CD4-positive, alpha-beta T cell treated with Interleukin-4 for 4 hours (primary cell): ENCODE measurements around the gene NDUFB6.
"Not testable (repeated sequence)": the region's sequence is repeated elsewhere in the genome, so short reads cannot be mapped to it uniquely, and the experiment has no call there.

Experiments used
- DNase-seq: peaks from one replicate; pipeline ENCODE4 v3.0.0-alpha.2; 2020

NDUFB6 gene

DNA sequence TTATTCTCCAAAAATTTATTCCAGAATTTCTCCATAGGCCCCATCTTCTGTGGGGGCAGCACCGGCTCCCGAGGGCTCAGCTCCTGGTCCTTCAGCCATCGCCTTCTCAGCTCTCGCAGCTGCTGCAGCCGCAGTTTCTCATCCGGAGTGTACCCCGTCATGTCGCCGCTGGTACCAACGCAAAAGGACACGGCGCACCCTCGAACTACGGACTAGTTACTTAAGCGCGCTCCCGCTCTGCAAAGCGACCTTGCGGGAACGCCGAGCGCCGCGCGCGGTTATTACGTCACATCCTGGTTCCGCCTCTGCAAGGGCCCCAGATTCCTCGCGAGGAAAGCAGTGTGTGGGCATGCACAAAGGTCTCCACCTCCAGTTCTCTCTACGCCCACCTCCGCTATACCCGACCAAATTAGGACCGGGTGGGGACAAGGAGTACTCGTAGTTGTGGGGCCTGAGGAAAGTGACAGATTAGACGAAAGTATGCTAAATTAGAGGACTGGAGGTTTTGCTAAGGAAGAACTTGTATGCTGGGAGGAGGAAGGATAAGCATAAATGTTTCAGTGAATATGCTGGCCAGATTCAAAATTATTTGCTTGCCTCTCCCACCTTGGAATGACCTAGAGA is at the start of gene NDUFB6:
Gene NDUFB6 (minus strand): TSS at position 260 of the 624 bp plus-strand sequence. CDS start 99 bp downstream, at position 161.
- peak; percentile 96 for DNase-seq

- no peak for DNase-seq
These were observed 45.3 kb upstream of the NDUFB6 start for GRCh38 chr9:32618261-32618660.

- no peak for DNase-seq
These were observed 33.9 kb upstream of the NDUFB6 start for GRCh38 chr9:32606811-32607210.

- DNase-seq, result no peak
These were observed 31.2 kb upstream of the NDUFB6 start for GRCh38 chr9:32603914-32604852.

DNA sequence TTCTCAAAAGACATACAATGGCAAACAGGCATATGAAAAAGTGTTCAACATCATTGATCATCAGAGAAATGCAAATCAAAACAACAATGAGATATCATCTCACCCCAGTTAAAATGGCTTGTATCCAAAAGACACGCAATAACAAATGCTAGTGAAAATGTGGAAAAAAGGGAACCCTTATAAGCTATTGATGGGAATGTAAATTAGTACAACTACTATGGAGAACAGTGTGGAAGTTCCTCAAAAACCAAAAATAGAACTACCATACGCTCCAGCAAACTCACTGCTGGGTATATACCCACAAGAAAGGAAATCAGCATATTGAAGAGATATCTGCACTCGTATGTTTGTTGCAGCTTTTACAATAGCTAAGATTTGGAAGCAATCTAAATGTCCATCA is 26.1 kb upstream of the NDUFB6 start:
- not testable (repeated sequence) for DNase-seq

DNA sequence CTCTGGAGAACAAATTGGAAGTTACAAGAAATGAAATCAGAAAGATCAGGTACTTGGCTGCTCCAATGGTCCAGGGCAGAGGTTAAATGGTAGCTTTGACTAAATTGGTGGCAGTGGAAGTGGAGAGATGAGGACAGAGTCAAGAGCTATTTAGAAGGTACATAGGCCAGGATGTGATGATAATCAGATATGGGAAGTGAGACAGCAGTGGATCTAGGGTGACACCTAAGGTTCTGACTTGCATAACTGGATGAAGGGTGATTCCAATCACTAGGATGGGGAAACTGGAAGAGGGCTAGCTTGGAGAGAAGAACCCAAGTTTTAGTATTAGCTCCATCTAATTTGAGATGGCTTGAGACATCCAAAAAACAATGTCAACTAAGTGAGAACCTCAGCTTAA is 24.0 kb upstream of the NDUFB6 start:
- DNase-seq, result no peak

- DNase-seq, result no peak
These were observed 23.3 kb upstream of the NDUFB6 start for GRCh38 chr9:32596096-32596865.

GRCh38 chr9:32590898-32591297 is 17.9 kb upstream of the NDUFB6 start:
- DNase-seq, result no peak

- no peak for DNase-seq
These were observed 17.5 kb upstream of the NDUFB6 start for GRCh38 chr9:32590476-32590875.

GRCh38 chr9:32589083-32589723 is 16.2 kb upstream of the NDUFB6 start:
- peak; percentile 29 for DNase-seq

GRCh38 chr9:32587901-32588300 is 14.9 kb upstream of the NDUFB6 start:
- DNase-seq, result no peak

DNA sequence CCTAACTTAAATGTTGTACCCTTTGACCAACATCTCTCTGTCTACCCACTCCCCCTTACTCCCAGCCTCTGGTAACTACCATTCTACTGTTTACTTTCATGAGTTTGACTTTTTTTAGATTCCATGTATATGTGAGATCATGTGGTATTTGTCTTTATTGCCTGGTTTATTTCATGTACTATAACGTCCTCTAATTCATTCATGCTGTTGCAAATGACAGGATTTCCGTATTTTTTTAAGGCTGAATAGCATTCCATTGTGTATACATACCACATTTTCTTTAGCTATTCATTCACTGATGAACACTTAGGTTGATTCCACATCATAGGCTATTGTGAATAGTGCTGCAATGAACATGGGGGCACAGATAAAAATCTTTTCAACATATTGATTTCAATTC is 11.8 kb upstream of the NDUFB6 start:
- no peak for DNase-seq

DNA sequence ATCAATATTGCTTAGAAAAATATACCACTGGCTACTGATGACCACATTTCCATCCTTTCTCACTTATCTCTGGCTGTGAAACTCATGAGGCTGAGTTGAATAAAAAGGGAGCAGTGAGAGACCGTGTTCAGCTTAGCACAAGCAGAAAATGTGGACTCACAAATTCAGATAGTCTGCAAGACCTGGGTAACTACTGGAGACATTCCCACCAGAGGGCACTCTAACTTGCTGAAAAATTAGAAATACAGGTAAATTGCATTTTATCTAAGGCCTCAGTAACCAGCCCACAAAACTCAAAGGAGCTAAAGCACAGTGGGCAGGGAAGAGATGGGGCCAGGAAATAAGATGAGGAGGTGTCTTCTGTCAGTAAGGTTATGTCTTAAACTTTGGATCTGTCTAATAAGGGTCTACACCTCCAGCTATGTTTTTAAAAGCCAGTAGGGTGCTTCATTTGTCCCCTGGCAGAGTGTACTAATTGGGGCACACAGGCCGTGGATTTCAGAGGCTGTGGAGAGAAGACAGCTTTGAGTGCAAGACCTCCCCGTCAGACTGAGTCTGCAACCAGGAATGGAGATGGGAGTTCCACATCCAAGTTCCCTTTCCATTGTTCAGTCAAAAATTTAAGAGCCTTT is 8.7 kb upstream of the NDUFB6 start:
- peak; percentile 48 for DNase-seq

GRCh38 chr9:32580631-32581300 is 7.8 kb upstream of the NDUFB6 start:
- DNase-seq, result no peak

DNA sequence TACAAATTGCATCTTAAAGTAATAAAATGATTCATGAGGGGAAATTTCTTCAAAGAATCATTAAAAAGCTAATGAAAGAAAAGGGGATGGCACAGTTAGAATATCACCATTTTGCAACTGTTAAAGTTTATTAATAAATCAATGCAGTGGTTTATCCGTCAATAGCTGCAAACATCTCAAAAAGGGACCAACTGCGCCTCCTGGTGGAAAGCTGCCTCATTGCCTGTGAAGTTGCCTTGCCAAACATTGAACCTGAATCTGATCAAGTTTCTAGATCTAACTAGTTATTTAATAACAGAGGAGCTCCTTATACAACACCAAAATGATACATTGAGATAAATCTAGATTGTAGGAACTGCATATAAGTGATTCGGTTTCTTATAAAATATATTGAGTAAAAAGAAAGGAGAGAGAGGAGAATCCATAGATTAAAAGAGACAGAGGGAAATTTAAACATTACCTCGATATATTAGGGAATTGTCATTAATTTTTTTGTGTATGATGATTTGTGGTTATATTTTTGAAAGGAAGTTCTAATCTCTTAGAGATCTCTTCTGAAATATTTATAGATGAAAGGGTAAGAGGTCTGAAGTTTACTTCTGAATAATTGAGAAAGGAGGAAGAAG is 6.9 kb upstream of the NDUFB6 start:
- peak; percentile 83 for DNase-seq

DNA sequence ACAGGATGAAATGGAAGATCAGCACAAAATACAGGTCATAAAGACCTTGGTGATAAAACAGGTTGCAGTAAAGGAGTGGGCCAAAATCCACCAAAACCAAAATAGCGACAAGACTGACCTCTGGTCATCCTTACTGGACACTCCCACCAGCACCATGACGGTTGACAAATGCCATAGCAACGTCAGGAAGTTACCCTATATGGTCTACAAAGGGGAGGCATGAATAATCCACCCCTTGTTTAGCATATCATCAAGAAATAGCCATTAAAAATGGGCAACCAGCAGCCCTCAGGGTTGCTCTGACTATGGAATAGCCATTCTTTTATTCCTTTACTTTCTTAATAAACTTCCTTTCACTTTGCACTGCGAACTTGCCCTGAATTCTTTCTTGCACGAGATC is 6.0 kb upstream of the NDUFB6 start:
- no peak for DNase-seq

DNA sequence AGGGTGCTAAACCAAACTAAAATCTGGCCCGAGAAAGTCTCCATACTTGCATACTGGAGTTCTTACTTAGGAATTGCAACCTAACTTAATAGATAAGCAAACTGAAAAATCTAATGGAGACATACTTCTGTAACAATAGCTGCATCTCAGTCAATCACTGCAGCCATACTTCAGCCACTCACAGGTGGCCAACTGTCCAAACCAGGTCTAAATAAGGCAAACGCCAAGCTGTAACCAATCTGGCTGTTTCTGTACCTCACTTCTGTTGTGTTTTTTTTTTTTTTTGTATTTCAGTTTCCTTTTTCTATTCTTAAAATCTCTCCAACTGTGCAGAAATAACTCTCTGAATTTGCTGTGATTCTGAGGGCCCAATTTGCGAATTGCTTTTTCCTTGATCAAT is 4.4 kb upstream of the NDUFB6 start:
- DNase-seq, result no peak

- no peak for DNase-seq
These were observed 1.9 kb upstream of the NDUFB6 start for GRCh38 chr9:32574858-32575257.

DNA sequence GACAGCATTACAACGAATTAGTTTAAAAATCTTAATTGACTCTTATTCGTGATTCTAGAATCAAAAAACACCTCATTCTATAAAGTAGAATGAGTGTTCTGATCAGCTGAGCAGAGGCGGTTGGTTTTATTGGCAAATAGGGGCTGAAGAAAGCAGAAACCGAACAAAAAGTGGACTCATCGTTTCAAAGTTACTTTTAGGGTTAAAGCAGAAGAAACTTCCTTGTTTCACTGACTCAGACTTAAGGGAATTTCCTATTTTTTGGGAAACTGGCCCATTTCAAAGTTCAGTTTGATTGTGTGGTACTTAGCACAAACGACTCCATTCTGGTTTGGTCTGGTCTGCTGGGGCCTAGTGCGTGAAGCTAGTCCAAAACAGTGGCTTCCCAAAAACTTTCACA is 862 bp upstream of the NDUFB6 start:
- DNase-seq, result no peak

DNA sequence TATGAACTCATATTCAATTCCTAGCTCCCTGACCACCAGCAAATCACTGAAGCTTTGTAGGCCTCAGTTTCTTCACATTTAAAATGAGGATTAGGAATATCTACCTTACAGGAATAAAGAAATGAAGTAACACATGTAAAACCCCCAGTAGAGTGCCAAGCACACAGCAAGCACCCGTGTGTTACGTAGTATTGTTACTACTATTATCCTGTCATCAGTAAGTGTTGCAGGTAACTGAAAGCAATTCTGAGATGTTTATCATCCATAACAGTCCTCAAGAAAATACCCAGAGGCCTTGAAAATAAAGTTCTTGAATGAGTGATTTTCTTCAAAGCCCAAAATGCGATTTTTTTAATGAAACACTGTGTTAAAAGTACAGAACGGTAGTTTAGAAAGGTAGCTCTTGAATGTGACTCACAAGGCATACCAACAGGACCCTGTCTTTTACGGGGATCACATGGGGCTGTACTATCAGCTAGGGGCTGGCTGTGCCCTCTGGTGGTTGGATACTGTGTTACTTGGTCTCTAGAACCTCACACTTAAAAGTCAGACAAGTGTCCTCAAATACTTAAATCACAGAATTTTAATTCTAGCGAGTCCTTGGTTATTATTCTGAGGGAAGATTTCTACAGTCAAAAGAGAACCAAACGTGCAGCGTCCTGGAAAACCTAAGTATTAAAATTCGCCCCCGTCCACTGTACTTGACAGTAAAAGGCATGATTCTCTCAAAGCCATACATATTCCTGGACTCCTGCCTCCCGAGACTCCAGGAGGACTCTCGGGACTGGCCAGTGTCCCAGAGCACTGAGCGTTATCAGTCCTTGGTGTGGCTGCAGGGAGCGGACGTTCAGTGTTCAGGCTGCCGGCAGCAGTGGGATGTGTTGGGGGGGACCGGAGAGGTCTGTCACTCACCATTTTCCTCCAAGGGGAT is 725 bp downstream of the NDUFB6 start:
- DNase-seq, result peak; percentile 90
